Naive thymus-derived CD8-positive, alpha-beta T cell (primary cell): Measurements from ENCODE around the gene VCL. TPM values are rescaled to one million over a fixed set of nuclear protein-coding genes. Genes with fewer than 3 reads are reported as not detected.
A peak's percentile ranks its signal among the peaks of the same experiment; 100 is the strongest.
"Not testable (repeated sequence)": the region's sequence is repeated elsewhere in the genome, so short reads cannot be mapped to it uniquely, and the experiment has no call there.

Experiments
- ATAC-seq, 2 donors: fragments of 150-1000 bp; cut with Tn5 transposase in 1 of 2; sonication (Bioruptor Pico), chemical (Tn5 transposase) in 1 of 2; 1 replicate in 1 of 2; 2 replicates in 1 of 2; pipeline ENCODE4 v1.10.0; 2021; ENCODE audit warnings: mild to moderate bottlenecking in 2 of 2, moderate library complexity in 2 of 2
- POLR2A ChIA-PET: fragments of 350-600 bp; sonication (Branson Sonifier 250); formaldehyde crosslinking; loops from one replicate; lab custom pipeline; 2021; ENCODE audit warnings: antibody characterized with exemption; lab: Charles Lee
- DNase-seq, 10 donors: peaks; one replicate each; pipeline versions ENCODE4 v3.0.0 to v3.0.0-alpha.2; 2020 to 2022
- H3K27ac Mint-ChIP-seq, 10 donors: one replicate each; pipeline ENCODE4 v1.8.0; 2020 to 2022; ENCODE audit warnings: mild to moderate bottlenecking in 10 of 10, mixed read lengths in 10 of 10, moderate library complexity in 4 of 10, inconsistent platforms in 1 of 10
- H3K27me3 Mint-ChIP-seq, 5 donors: one replicate each; pipeline ENCODE4 v1.8.0; 2021 to 2022; ENCODE audit warnings: mixed read lengths in 5 of 5
- H3K36me3 Mint-ChIP-seq, 3 donors: one replicate each; pipeline ENCODE4 v1.8.0; 2020 to 2022; ENCODE audit warnings: mixed read lengths in 3 of 3, mild to moderate bottlenecking in 2 of 3, inconsistent platforms in 1 of 3
- H3K4me1 Mint-ChIP-seq, 4 donors: one replicate each; pipeline ENCODE4 v1.8.0; 2021 to 2022; ENCODE audit warnings: mixed read lengths in 4 of 4
- H3K4me3 Mint-ChIP-seq, 10 donors: one replicate each; pipeline ENCODE4 v1.8.0; 2020 to 2022; ENCODE audit warnings: mild to moderate bottlenecking in 10 of 10, mixed read lengths in 10 of 10, moderate library complexity in 6 of 10, inconsistent platforms in 1 of 10
- H3K9me3 Mint-ChIP-seq, 9 donors: one replicate each; pipeline ENCODE4 v1.8.0; 2020 to 2022; ENCODE audit warnings: mixed read lengths in 9 of 9, mild to moderate bottlenecking in 3 of 9, inconsistent platforms in 1 of 9, moderate library complexity in 1 of 9
- polyA plus RNA-seq, 3 donors: library from polyadenylated mRNA; unstranded; fragments of 300-500 nt; fragmentation: Illumina TruSeq; gene quantifications; one replicate each; pipeline ENCODE4 v1.2.3, GENCODE V29; 2021
- total RNA-seq, 8 experiments: library from RNA in 2 of 8; stranded (reverse) in 2 of 8; gene quantifications; one replicate each; pipeline ENCODE4 v1.2.3 and lab custom pipeline; 2021 to 2026

VCL gene
- total and polyA plus RNA-seq, 5 experiments from 2014 or later = 5.0 to 21.2 (median 7.8) TPM

DNA sequence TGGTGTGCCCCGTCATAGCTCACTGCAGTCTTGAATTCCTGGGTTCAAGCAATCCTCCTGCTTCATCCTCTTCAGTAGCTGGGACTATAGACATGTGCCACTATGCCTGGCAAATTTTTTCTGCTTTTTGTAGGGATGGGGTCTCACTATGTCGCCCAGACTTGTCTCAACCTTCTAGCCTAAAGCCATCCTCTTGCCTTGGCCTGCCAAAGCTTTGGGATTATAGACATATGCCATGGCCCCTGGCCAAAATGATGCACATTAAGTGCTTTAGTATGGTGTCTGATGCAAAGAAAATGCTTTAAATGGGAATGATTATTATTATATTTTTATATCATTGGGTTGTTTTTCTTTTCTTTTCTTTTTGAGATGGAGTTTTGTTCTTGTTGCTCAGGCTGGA, 33.2 kb upstream of the VCL start:
- Mint-ChIP-seq H3K4me1 (peaks cover 0 to 39% (median 5%) of the 10 kb centered on the region in 4 donors), H3K4me3 (no peak overlapping the region), H3K27ac (no peak overlapping the region), H3K27me3 (no peaks in the 10 kb centered on the region), H3K9me3 (no peaks in the 10 kb centered on the region), H3K36me3 (no peaks in the 10 kb centered on the region)
- DNase-seq = no peak
- POLR2A ChIA-PET = no interaction called here
- no peak for ATAC-seq

- H3K9me3 Mint-ChIP-seq, H3K36me3 Mint-ChIP-seq, POLR2A ChIA-PET, DNase-seq, ATAC-seq, H3K27ac Mint-ChIP-seq, H3K4me3 Mint-ChIP-seq, H3K27me3 Mint-ChIP-seq: not testable (repeated sequence)
- peaks cover 0 to 34% (median 2%) of the 10 kb centered on the region in 4 donors for H3K4me1 Mint-ChIP-seq
Measured at GRCh38 chr10:73965267-73965889, 32.5 kb upstream of the VCL start.

GRCh38 chr10:73965890-73966768, 31.8 kb upstream of the VCL start:
- H3K4me3 Mint-ChIP-seq = no peak overlapping the region
- DNase-seq (no peak), ATAC-seq (no peak)
- POLR2A ChIA-PET = no interaction called here
- H3K9me3 Mint-ChIP-seq = no peaks in the 10 kb centered on the region
- no peaks in the 10 kb centered on the region for H3K36me3 Mint-ChIP-seq
- H3K27me3 Mint-ChIP-seq = no peaks in the 10 kb centered on the region
- peak overlapping the region in 1 of 10 donors; percentile 85 for H3K27ac Mint-ChIP-seq
- H3K4me1 Mint-ChIP-seq = peaks cover 0 to 27% (median 2%) of the 10 kb centered on the region in 4 donors

DNA sequence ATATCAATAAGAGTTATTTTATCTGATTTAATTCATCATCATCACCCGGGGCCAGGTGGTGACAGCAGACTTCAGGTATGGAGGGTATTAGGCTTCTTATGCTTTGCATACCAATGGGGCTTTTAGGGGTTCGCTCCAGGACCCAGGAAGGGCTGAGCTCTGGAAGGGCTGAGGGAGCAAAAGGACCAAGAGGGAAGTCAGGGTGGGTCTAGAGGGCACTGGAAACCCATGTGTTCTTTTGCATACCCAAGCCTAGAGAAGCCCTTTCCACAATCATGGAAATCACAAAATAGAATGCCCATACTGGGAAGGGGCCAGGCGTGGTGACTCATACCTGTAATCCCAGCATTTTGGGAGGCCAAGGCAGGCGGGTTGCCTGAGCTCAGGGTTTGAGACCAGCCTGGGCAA, 30.9 kb upstream of the VCL start:
- Mint-ChIP-seq H3K4me3 (no peak overlapping the region), H3K27me3 (no peaks in the 10 kb centered on the region), H3K9me3 (no peaks in the 10 kb centered on the region), H3K36me3 (no peaks in the 10 kb centered on the region), H3K4me1 (peaks cover 0 to 26% (median 2%) of the 10 kb centered on the region in 4 donors), H3K27ac (no peak overlapping the region)
- ATAC-seq (no peak), DNase-seq (no peak)
- POLR2A ChIA-PET = no interaction called here

DNA sequence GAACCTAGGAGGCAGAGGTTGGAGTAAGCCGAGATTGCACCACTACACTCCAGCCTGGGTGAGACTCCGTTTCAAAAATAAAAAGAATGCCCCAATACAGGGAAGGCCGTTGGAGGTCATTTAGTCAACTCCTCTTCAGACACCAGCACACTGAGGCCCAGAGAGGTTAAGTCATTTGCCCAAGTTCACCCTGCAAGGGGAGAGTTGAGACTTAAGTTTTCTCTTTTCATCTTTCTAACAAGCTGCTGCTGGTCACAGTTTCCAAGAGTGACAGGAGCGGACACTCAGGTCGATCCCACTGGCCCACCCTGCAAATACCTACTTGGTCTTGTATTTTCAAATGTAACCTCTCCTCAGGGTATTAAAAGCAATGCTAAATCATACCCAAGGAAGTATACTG, 30.4 kb upstream of the VCL start:
- Mint-ChIP-seq H3K4me3 (no peak overlapping the region), H3K27me3 (no peaks in the 10 kb centered on the region), H3K36me3 (no peaks in the 10 kb centered on the region), H3K27ac (no peak overlapping the region), H3K9me3 (no peaks in the 10 kb centered on the region), H3K4me1 (peaks cover 0 to 26% (median 2%) of the 10 kb centered on the region in 4 donors)
- DNase-seq = no peak
- ATAC-seq = no peak
- POLR2A ChIA-PET = no interaction called here

GRCh38 chr10:73968098-73968521, 29.8 kb upstream of the VCL start:
- Mint-ChIP-seq H3K4me3 (peak overlapping the region in 2 of 10 donors; percentile 6 to 61), H3K4me1 (peaks cover 0 to 26% (median 2%) of the 10 kb centered on the region in 4 donors), H3K27ac (peak overlapping the region in 1 of 10 donors; percentile 65), H3K36me3 (no peaks in the 10 kb centered on the region), H3K9me3 (no peaks in the 10 kb centered on the region), H3K27me3 (no peaks in the 10 kb centered on the region)
- DNase-seq (peak in 1 of 10 donors; percentile 27), ATAC-seq (no peak)
- POLR2A ChIA-PET = no interaction called here

DNA sequence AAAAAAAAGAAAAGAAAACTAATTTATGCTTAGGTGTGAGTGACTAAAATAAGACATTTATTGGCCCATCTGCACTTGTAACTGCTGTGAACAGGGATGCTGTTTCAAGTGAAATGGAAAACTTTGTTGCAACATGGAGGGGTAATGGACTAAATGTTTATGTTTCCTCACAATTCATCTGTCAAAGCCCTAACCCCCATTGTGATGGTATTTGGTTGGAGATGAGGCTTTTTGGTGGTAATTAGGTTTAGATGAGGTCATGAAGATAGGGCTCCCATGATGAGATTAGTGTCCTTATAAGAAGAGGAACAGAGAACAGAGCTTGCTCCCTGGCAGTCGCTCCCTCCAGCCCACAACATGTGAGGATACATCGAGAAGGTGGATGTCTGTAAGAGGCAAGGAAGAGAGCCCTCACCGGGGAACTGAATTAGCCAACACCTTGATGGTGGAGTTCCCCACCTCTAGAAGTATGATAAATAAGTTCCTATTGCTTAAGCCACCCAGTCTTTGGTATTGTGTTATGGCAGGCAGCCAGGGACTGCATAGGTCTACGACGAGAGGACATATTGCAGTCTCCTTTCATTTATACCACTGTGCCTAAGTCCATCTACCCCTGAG, 28.6 kb upstream of the VCL start:
- POLR2A ChIA-PET = no interaction called here
- Mint-ChIP-seq H3K36me3 (no peaks in the 10 kb centered on the region), H3K4me3 (no peak overlapping the region), H3K9me3 (no peaks in the 10 kb centered on the region), H3K27me3 (no peaks in the 10 kb centered on the region), H3K4me1 (peaks cover 3 to 37% (median 10%) of the 10 kb centered on the region in 4 donors), H3K27ac (no peak overlapping the region)
- DNase-seq (no peak), ATAC-seq (no peak)

- no peaks in the 10 kb centered on the region for H3K27me3 Mint-ChIP-seq
- H3K4me3 Mint-ChIP-seq = no peak overlapping the region
- no peak for ATAC-seq
- DNase-seq = no peak
- H3K9me3 Mint-ChIP-seq = no peaks in the 10 kb centered on the region
- no peaks in the 10 kb centered on the region for H3K36me3 Mint-ChIP-seq
- H3K4me1 Mint-ChIP-seq = peaks cover 7 to 47% (median 24%) of the 10 kb centered on the region in 4 donors
- H3K27ac Mint-ChIP-seq = no peak overlapping the region
- POLR2A ChIA-PET = no interaction called here
Measured at GRCh38 chr10:73970845-73971244, 27.1 kb upstream of the VCL start.

- no peak for ATAC-seq
- no peaks in the 10 kb centered on the region for H3K27me3 Mint-ChIP-seq
- POLR2A ChIA-PET = interaction anchor here (1.0 kb wide), 1 partner anchor 9 kb away, joined by 3 read pairs; no protein-coding TSS in a partner anchor
- H3K4me1 Mint-ChIP-seq = peaks cover 7 to 40% (median 25%) of the 10 kb centered on the region in 4 donors
- H3K4me3 Mint-ChIP-seq = no peak overlapping the region
- no peak overlapping the region for H3K27ac Mint-ChIP-seq
- no peaks in the 10 kb centered on the region for H3K9me3 Mint-ChIP-seq
- H3K36me3 Mint-ChIP-seq = no peaks in the 10 kb centered on the region
- no peak for DNase-seq
Measured at GRCh38 chr10:73971636-73972354, 26.1 kb upstream of the VCL start.

GRCh38 chr10:73973427-73973826, 24.5 kb upstream of the VCL start:
- Mint-ChIP-seq H3K27me3 (no peaks in the 10 kb centered on the region), H3K9me3 (no peaks in the 10 kb centered on the region), H3K36me3 (no peaks in the 10 kb centered on the region), H3K4me3 (peak overlapping the region in 7 of 10 donors; percentile 11 to 53 (median 32)), H3K4me1 (peaks cover 7 to 27% (median 24%) of the 10 kb centered on the region in 4 donors), H3K27ac (peak overlapping the region in 1 of 10 donors; percentile 72)
- POLR2A ChIA-PET = interaction anchor here (1.6 kb wide), 1 partner anchor 15 kb away, joined by 3 read pairs; no protein-coding TSS in a partner anchor
- DNase-seq = no peak
- ATAC-seq = no peak

GRCh38 chr10:73974309-73974946, 23.5 kb upstream of the VCL start:
- no peaks in the 10 kb centered on the region for H3K9me3 Mint-ChIP-seq
- POLR2A ChIA-PET = interaction anchor here (1.3 to 1.6 kb wide), 2 partner anchors 16 to 17 kb away, joined by 3 to 9 read pairs; no protein-coding TSS in a partner anchor
- H3K4me3 Mint-ChIP-seq = peak overlapping the region in 9 of 10 donors; percentile 16 to 65 (median 33)
- peaks cover 7 to 27% (median 24%) of the 10 kb centered on the region in 4 donors for H3K4me1 Mint-ChIP-seq
- H3K27me3 Mint-ChIP-seq = no peaks in the 10 kb centered on the region
- H3K27ac Mint-ChIP-seq = peak overlapping the region in 3 of 10 donors; percentile 3 to 38 (median 4)
- H3K36me3 Mint-ChIP-seq = no peaks in the 10 kb centered on the region
- ATAC-seq = peak; percentile 61 to 70
- peak in 3 of 10 donors; percentile 17 to 31 (median 28) for DNase-seq

GRCh38 chr10:73975388-73975787, 22.5 kb upstream of the VCL start:
- H3K9me3 Mint-ChIP-seq = no peaks in the 10 kb centered on the region
- ATAC-seq = no peak
- H3K36me3 Mint-ChIP-seq = no peaks in the 10 kb centered on the region
- H3K4me1 Mint-ChIP-seq = peaks cover 7 to 37% (median 25%) of the 10 kb centered on the region in 4 donors
- peak overlapping the region in 1 of 10 donors; percentile 51 for H3K27ac Mint-ChIP-seq
- H3K27me3 Mint-ChIP-seq = no peaks in the 10 kb centered on the region
- POLR2A ChIA-PET = no interaction called here
- no peak overlapping the region for H3K4me3 Mint-ChIP-seq
- DNase-seq = no peak
